GM18907 (cell line): ENCODE results near the gene SART1.
A peak's percentile ranks its signal among the peaks of the same experiment; 100 is the strongest.

Experiments used
- ATAC-seq: cut with Tn5 transposase; IDR thresholded peaks from one replicate; pipeline ENCODE4 v1.9.1; 2021; ENCODE audit warnings: mild to moderate bottlenecking, moderate library complexity; ENCODE audit not compliant: unreplicated experiment

The SART1 gene, protein sequence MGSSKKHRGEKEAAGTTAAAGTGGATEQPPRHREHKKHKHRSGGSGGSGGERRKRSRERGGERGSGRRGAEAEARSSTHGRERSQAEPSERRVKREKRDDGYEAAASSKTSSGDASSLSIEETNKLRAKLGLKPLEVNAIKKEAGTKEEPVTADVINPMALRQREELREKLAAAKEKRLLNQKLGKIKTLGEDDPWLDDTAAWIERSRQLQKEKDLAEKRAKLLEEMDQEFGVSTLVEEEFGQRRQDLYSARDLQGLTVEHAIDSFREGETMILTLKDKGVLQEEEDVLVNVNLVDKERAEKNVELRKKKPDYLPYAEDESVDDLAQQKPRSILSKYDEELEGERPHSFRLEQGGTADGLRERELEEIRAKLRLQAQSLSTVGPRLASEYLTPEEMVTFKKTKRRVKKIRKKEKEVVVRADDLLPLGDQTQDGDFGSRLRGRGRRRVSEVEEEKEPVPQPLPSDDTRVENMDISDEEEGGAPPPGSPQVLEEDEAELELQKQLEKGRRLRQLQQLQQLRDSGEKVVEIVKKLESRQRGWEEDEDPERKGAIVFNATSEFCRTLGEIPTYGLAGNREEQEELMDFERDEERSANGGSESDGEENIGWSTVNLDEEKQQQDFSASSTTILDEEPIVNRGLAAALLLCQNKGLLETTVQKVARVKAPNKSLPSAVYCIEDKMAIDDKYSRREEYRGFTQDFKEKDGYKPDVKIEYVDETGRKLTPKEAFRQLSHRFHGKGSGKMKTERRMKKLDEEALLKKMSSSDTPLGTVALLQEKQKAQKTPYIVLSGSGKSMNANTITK

GRCh38 chr11:65961267-65962140 is at the start of gene SART1:
Gene SART1 (plus strand): TSS chr11:65961734. CDS start chr11:65961781, 47 bp downstream.
- peak; percentile 84 for ATAC-seq

DNA sequence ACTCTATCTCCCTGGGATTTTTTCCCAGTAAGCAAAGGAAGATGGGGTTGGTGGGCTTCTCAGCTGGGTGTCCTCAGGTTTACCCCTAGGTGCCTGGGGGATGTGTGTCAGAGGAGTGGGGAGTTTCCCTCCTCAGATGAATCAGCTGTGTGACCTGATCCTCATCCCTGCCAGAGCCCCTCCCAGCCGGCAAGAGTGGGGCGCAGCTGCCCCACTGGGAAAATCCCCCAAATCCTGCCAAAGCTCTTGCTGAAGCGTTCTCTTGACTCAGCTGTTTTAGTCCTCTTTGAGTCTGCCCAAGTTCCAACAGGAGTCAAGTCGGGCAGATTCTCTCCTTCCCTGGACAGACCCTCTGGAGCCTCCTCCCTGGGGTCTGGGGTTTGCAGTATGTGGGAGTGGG is 48.7 kb upstream of the SART1 start:
- ATAC-seq, result no peak

DNA sequence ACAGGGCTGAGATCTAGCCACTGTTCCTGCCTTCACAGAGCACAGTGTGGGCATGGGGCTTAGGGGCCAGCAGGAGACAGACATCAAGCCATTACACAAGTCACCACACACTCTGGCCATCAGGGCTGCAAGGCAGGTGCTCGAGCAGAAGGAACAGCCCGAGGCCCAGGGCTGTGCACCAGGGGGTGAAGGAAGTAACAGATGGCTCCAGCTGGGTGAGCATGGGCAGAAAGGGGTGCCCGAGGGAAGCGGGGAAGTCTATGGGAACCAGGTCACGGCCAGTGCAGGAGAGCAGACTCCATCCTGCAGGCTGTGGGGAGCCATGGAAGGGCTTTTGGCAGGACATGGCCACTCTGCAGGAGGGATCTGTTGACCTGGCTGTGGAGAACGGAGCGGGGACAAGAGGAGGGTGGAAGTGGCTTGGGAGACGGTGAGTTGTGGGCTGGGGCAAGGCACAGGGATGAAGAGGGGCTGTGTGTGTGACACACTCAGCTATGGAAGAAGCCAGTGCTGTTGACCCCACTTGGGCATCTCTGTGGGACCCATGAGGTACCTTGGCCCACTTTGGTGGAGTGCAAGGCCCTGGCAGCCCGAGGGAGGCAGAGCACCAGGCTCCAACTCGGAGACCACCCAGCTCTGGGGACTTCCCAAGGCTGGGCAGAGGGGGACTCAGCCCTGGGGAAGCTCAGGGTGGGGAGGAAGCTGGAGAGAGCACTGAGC is 46.3 kb upstream of the SART1 start:
- ATAC-seq, result no peak

DNA sequence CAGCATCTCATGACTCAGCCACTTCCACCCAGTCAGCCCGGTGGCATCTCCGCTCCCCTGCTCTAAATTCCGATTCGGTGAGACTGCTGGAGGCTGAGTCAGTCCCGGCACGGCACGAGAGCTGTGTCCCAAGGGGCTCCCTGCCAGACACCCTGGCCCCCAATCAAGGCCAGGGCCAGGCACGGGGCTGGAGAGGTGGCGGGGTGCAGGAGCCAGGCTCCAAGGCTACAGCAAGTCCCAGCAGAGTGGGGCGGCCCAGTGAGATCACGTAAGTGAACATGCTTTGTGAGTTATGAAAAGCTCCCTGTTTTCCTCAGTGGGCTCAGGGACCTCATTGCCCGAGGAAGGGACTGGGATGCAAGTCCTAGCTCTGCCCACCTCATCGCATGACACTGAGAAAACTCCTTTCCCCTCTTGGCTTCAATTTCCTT is 45.7 kb upstream of the SART1 start:
- ATAC-seq, result no peak

GRCh38 chr11:65916391-65916790 is 45.1 kb upstream of the SART1 start:
- ATAC-seq, result no peak

- no peak for ATAC-seq
These were observed 44.5 kb upstream of the SART1 start for GRCh38 chr11:65917077-65917433.

DNA sequence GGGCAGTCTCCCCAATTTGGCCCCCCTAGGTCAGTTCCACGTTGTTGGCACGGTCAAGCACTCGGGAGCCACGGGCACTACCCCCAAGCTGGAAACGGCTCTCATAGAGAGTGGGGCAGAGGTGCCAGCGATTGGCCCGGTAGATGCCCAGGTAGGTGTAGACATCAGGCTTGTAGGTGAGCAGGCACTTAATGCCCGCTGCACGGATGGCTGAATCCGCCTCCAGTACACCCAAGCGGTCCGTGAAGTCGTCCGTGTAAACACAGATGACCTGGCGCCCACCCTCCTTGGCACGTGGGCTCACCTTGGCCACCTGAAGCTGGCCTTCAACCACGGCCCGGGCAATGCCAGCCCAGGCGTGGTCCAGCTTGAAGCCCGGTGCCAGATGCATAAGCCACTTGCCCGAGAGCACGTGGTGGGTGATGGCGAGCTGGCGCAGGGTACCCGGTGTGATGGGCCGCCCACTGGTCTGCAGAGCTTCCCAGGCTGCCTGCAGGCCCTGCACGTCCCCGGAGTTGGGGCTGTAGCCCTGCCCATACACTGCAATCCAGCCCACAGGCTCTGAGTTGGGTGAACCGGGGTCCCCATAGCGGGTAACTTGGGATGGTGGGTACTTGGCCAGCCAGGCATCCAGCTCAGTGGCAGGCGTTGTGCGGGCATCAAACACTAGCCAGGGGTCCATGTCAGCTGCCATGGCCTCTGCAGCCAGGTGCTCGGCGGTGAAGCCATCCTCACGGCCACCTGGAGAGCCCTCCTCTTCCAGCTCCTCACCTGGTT is 43.9 kb upstream of the SART1 start:
- no peak for ATAC-seq

- ATAC-seq, result peak; percentile 51
These were observed 43.1 kb upstream of the SART1 start, which contains the start of gene C11orf68 for GRCh38 chr11:65918211-65919140. Gene C11orf68 (minus strand): TSS chr11:65919062. CDS start chr11:65919031, 31 bp downstream.

DNA sequence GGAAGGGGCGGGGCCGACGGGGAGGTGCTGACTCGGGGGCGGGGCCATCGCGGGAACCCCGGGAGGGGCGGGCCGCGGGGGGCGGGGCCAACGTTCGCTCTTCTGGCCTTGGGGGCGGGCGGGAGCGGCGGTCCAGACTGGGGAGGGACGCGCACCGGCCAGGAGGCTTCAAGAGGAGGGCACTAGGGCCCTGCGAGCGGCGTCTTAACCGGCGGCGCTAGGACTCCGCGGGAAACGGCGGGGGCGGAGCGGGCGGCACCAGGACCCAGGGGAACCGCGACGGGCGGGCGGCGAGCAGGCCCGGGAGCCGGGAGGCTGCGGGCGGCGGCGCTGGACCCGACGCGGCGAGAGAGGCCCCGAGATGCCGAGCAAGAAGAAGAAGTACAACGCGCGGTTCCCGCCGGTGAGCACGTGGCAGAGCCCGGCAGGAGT is 42.4 kb upstream of the SART1 start, which contains the start of gene DRAP1:
Gene DRAP1 (plus strand): TSS at position 286 of the 432 bp plus-strand sequence. CDS start 76 bp downstream, at position 362.
- peak; percentile 78 for ATAC-seq

GRCh38 chr11:65919573-65920371 is 41.8 kb upstream of the SART1 start:
- ATAC-seq, result peak; percentile 50

DNA sequence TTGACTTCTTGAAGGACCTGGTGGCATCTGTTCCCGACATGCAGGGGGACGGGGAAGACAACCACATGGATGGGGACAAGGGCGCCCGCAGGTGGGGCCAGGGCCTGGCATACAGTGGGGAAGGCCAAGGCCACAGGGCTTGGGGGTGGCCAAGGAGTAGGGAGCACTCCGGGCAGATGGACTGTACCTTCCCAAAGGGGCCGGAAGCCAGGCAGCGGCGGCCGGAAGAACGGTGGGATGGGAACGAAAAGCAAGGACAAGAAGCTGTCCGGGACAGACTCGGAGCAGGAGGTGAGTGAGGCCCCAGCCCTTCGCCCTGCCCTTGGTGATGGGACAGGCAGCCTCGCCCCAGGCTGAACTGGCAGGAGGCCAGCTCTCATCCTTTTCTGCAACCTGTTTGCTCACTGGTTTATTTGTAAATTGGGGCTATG is 41.1 kb upstream of the SART1 start:
- ATAC-seq, result no peak

DNA sequence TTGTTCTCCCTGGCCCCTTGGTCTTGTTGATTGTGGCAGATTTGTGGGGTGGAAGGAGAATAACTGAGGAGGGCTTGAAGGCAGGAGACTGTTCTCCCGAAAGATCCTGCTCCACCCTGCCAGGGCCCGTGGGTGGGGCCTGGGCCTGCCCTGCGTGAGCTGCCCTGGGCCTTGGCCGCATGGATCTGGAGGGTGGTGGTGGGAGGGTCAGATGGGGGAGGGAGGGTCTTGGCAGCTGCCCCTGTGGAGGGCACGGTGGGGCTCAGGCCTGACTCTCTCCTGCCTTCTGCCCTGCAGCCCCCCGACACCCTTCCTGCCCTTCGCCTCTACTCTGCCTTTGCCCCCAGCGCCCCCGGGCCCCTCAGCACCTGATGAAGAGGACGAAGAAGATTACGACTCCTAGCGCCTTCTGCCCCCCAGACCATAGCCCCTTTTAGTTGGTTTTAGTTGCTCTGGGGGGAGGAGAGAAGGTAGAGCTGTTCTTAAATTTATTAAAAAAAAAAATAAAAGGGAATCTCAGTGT is 40.4 kb upstream of the SART1 start:
- no peak for ATAC-seq

DNA sequence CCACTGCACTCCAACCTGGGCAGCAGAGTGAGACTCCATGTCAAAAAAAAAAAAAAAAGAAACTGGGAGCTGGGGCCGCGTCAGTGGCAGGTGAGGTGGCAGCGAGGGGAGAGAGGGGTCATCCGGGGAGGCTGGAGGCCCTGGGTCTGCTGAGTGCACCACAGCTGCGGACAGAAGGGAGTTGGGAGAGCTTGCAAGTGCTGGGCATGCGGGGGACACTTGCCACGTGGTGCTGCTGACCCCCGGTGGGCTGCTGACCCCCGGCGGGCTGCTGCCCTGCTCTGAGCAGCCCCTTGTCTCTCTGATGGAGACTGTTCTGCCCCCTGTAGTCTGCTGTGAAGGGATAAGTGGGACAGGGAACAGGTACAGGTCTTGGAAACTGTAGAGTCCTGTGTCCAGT is 39.7 kb upstream of the SART1 start:
- ATAC-seq, result no peak

DNA sequence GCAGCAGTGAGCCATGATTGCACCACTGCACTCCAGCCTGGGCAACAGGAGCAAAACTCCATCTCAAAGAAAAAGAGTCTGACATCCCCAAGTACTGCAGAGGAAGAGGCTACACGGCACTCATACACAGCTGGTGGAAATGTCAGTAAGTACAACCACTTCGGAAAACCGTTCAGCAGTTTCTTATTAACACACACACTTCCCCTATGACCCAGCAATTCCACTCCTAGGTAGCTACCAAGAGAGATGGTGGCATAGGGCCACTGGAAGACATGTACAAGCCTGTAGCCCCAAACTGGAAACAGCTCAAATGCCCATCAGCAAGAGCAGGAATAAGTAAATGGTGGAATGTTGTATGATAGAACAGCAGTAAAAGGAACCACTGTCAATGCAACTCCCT is 39.0 kb upstream of the SART1 start:
- no peak for ATAC-seq

GRCh38 chr11:65925397-65925796 is 36.1 kb upstream of the SART1 start:
- no peak for ATAC-seq

DNA sequence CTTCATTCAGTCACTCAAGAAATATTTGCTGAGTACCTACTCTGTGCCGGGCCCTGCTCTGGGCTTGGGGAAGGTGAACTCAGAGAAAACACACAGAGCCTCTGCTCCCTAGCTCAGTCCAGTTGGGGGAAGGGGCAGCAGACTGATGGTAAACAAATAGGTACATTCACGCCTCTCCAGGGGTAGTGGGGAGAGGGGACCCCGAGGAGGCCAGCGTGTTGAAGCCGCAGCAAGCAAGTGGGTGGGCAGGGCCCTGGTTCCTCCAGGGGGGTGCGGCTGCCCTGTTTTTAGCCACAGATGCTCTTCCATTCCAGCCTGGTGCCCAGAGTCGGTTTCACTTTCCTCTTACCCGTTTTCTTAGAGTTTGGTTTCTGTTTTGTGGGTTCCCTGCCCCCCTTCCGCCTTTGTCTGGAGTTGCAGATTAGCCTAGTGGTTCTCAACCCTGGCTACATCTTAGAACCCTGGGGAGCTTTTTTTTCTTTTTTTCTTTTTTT is 33.6 kb upstream of the SART1 start:
- peak; percentile 68 for ATAC-seq

DNA sequence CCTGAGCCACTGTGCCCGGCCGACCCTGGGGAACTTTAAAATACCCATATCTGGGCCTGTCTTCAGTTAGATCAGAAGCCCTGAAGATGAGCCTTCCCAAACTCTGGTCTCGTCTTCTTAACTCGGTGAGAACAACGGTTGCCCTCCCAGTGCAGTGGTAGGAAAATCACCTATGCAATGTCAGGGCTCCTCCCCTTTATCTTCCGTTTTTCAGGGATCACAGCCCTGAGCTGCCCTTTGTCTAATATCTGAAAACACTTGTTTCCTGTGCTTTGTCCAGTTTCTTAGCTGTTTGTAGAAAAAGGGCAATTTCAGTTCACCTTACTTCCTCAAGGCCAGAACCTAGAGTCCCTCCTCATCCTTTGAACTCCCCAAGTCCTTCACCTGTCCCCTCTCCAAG is 32.9 kb upstream of the SART1 start:
- ATAC-seq, result no peak
